GM04504 (cell line): ENCODE data around the gene GPR176.
"Not testable (repeated sequence)": the region's sequence is repeated elsewhere in the genome, so short reads cannot be mapped to it uniquely, and the experiment has no call there.

Experiments
- DNase-seq: peaks from one replicate; pipeline ENCODE4 v3.0.0-alpha.2; 2012; ENCODE audit warnings: low read depth

The GPR176 gene

DNA sequence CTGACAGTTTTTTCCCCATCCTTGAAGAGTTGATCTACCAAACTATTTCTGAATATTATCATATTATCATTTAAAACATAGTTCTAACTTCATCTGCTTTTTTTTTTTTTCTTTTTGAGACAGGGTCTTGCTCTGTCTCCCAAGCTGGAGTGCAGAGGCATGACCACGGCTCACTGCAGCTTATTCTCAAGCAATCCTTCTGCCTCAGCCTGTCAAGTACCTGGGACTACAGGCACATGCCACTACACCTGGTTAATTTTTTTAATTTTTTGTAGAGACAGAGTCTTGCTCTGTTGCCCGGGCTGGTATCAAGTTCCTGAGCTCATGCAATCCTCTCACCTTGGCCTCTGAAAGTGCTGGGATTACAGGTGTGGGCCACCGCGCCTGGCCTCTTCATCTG, 15.2 kb upstream of the GPR176 start:
- DNase-seq, result no peak

DNA sequence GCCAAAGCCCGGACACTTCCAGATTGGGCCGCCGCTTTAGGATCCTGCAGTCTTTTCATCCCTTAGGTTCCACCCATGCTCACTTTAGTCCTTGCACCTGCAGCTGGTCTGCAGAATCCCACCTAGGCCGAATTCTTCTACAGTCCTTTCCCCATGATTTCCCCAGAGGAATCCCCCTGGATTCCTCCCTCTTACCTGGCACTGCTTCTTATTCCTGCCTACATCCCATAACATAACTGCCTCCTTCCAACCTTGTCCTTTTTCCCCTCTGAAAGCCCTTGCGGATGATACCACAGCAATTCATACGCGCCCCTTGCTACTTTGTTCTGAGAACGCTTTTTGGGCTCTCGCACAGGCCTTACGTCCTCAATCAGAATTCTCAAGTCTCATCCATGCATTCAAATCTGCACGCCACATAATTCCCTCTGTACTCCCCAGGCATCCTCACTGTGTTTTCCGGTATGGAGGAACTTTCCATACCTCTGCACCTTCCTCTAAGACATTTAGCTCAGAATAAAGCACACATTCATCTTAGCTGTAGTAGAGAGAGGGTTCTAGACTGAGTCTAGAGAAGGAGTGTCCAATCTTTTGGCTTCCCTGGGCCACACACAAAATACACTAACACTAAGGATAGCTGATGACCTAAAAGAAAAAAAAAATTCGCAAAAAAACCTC, 14.5 kb upstream of the GPR176 start:
- no peak for DNase-seq

DNA sequence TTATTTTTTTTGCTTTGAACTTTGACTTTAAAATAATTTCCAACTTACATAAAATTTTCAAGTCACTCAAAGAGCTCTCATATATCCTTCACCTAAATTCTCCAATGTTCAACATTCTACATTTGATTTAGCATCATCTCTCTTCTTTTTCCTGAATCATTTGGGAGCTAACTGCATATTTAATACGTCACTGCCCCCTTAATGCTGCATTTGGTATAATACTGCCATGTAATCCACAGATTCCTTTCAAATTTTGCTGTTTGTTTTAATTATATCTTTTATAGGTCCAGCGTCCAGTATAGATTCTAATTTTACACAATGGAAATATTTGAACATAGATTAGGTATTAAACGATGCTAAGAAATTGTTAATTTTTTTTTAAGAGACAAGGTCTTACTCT, 11.5 kb upstream of the GPR176 start:
- DNase-seq, result no peak

DNA sequence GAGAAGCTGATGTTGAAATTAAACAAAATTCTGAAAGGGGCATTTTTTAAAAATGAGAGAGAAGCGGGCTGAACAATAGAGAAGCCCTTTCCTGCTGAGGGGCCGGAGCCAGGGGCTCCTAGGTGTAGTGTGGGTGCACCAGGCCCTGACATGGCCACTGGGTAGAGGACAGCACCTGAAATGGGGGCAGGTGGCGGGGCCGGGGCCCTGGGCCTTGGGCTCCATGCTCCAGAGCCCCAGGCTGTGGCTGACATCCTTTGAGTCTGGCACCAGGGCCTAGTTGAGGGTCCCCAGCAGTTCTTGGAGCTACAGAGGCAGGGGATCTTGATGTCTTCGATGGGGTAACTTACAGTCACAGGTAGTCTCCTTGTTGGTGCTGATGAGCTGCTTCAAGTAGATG, 6.5 kb upstream of the GPR176 start:
- no peak for DNase-seq

DNA sequence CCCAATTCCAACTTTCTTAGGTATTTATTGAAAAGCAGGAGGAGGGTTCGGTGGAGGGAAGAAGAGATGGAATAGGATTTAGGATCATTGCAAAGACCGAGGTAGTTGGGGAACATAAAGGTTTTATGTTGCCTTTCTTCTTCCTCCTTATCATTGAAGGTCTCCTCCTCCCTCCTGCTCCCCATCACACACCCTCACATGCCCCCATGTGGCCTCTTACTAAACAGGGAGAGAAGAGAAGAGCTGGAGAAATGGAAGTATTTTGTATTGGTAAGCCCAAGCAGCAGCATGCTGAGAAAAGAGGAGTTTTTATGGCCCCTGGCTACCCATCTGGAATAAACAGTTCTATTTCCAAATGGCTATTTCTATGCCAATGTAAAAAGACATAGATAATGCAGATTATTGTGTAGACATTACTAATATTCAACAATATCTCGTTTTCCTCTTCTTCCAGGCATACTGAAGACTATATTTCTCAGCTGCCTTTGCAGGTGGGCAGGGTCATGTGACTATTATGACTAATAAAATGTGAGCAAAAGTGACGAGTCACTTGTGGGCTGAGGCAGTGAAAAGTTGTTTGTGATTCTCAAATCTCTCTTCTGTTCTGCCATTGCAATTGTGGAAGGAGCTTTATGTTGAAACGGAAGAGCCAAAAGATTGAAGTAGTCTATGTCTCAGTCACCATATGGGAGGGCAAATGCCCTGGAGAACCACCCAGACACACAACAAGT, 5.2 kb upstream of the GPR176 start:
- DNase-seq, result no peak

DNA sequence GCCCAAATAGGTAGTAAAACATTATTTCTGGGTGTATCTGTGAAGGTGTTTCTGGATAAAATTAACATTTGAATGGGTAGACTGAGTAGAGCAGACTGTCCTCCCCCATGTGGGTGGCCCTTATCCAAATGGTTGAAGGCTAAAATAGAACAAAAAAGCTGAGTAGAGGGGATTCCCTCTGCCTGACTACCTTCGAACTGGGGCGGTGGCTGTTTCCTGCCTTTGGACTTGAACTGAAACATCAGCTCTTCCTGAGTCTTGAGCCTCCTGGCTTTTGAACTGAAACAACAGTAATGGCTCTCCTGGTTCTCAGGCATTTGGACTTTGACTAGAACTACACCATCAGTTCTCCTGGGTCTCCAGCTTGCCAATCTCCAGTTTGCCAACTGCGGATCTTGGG, 4.4 kb upstream of the GPR176 start:
- no peak for DNase-seq

DNA sequence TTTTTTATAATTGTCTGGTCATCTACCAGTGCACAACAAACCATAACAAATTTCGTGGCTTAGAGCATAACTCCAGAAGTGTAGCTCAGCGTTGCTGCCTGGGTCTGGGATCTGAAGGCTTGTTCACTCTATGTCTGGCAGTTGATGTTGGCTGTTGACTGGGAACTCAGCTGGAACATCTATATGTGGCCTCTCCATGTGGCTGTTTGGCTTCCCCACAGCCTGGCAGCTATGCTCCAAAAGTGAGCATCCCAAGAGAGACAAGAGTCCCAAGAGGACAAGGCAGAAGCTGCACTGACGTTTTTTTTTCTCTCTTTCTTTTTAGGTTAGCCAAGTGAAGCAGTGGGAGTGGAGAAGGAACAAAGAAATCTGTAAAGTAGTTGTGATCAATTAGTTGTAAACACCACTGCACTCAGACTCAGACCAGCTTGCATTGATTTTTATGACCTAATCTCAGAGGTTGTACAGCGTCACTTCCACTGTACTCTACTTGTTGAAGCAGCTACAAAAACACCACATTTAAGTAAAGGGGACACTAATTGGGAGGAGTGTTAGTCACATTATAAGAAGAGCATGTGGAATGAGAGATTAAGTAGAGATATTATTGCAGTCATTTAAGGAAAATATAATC, 2.5 kb upstream of the GPR176 start:
- no peak for DNase-seq

DNA sequence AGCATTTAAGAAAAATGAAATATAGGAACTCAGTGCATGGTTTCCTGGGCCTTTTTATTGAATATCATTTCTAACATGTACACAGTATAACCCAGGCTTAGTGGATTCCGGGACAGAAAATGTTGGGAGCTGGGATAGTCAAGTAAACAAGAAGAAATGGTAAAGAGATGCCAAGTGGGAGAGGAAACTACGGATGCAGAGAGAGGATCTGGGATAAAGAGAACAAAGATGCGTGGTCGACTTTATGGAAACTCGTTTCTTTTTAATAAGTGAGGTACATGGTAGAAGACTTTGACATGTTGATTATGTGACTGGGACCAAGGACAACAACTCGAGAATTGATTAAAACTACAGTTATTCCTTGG, 1.2 kb upstream of the GPR176 start:
- no peak for DNase-seq

DNA sequence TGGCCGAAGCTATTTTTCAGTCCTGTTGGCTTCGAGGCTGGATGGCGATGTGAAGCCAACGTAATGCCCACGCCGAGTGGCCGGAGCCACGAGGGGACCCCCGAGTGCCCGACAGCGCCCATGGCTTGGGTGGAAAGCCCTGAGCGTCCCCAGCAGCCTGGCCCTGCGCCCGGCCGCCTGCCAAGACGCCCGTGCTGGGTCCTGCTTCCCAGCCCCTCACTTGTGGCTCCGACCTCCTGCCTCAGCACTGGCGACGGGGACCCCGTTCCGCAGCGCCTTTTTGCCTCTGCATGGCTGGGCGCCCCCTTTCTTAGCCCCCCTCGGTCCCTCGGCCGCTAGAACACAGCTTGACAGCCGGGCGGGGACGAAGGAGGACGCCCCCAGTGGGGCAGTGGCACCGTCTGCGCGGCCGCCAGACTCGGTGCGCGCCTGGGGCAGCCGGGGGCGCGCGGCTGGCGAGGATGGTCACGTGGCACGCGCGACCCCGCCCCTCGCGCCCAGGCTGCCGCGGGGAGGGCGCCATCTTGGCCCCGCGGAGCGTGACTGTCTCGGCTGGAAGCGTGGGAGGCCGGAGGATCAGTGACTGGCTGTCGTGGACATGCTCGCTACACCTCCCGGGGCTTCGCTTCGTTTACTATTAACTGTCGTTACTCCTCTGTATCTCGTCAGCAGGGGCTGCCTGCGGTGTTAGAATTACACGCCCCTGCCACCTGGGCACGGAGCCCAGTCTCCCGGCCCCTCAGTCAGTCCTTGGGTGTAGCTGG, 626 bp upstream of the GPR176 start:
- DNase-seq, result peak; percentile 55

DNA sequence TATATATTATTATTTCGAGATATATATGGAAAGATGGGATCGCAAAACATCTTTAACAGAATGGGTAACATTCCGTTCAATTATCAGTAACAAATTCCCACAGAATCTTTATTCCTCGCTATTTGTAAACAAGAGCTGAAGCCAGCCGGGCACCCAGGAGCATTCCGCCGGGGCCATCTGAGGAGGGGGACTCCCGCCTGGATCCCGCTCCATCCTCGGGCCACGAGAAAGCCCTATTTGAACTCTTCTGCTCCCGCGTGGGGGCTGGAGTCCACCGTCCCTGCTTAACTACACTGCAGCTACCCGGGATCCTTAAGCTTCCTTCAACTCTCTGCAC, 687 bp downstream of the GPR176 start:
- DNase-seq, result no peak

DNA sequence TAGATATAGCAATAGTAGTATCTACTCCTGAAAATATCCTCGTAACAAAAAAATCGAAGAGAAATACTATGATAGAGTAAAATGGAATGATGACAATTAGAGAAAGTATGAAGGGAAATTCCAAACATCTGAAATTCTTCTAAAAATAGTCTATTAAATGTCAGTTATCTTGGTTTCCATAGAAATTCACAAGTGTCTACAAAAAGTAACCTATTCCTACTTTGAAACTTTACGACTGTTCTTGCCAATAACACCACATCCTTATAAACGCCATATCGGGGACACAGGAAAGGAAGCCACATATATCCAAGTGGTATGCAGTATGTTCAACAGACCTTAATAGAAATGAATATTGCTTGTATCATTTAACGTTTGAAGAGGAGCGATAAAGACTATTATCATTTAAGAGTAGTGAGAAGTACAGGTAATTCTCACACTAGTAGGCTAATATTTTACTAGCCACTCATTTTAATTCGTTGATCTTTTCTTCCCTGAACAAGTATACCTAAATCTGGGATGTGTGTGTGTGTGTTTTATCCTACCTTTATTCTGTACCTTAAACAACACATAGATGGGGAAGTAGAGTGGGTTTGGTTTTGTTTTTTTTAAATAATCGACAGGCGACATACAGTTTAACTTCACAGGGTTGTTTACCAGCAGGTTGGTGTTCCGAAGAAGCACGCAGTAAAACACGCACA, 1.2 kb downstream of the GPR176 start:
- peak; percentile 72 for DNase-seq

DNA sequence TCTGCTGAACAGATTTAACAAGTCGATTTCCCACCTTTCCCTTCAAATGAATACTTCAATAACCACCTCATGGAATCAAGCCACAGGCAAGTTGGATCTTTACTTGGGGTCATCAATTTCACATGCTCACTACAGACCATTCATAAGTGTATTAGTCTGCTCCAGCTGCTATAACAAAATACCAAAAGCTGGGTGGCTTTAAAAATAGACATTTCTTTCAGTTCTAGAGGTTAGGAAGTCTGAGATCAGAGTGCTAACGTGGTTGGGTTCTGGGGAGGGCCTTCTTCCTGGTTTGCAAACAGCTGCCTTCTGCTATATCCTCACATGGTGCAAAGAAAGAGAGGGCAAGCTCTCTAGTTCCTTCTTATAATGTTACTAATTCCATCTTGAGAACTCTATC, 5.1 kb downstream of the GPR176 start:
- DNase-seq, result no peak

DNA sequence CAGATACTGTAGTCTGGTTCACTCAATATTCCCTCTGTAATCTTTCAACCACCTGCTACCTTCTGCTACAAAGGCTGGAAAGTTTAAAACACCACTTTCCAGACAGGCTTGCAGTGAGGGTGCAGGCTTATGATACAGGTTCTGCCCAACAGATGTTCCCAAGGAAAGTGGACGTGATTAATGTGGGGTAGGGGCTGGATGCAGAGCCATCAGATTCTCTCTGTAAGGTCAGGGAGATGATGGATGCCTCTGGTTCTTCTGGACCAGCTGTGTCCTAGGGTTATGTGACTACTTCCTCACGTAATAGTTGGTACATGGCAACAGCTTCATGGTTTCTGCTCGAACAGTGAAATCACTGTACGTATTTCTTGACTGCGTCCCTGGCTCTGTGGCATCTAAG, 11.1 kb downstream of the GPR176 start:
- no peak for DNase-seq

DNA sequence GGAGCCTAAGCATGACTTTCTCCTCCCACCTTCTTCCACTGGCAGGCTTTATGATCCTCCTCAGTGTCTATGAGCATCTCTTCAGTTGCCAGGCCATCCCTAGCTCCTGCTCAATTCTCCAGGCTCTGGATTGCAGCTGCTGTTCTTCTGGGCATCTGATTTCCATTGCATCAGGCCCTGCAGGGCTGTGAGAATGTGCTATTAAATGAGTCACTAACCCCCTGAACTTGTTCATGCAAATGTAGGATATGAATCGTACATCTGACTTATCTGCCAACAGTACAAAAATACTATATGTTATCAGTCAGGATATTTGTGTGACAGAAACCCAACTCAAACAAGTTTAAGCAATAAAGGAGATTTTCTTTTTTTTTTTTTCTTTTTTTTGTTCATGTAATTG, 11.9 kb downstream of the GPR176 start:
- peak; percentile 90 for DNase-seq

DNA sequence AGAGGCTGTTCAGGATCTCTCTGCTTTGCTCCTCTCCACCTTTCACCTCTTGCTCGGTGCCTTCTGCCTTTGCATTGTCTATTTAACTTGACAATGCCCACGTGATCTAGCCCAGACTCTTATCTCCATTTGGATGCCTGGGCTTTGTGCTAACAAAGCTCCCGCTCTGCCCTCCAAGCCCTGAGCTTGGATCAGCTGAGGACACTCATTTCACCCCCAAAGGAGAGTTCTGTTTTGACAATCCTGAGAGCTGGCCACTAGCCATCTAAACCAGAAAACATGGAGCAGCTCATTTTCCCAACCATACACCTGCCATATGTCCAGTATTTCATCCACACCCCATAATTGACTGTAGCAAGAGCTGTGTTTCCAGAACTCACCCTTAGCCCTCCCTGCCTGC, 12.8 kb downstream of the GPR176 start:
- no peak for DNase-seq

DNA sequence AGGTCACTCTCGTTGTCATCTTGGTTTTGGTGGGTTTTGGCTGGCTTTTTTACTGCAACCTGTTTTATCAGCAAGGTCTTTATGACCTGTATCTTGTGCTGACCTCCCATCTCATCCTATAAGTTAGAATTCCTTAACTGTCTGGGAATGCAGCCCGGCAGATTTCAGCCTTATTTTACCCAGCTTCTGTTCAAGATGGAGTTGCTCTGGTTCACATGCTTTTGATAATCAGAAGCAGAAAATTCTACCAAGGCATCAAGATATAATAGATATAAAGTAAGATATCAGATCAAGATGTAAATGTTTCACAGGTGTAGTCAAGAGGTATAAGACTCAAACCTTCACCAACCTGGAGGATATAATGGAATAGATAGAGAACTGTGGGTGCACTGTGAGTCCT, 16.0 kb downstream of the GPR176 start:
- no peak for DNase-seq

DNA sequence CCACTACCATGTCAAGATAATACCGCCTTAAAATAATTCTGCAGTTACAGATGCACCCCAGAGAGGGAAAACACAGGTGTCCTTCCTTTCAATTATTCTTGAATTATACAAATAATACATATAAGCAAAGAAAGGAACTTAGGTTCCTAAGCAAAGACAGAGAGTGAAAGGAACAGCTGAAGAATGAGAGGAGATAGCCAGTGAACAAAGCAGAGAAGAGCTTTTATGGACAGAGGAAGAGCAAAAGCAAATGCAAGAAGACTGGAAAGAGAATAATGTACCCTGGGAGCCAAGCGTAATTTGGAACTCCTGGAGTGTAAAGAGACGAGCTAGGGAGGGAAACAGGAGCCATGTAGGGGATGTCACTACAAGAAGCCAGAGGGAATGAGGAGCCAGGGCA, 21.7 kb downstream of the GPR176 start:
- no peak for DNase-seq

DNA sequence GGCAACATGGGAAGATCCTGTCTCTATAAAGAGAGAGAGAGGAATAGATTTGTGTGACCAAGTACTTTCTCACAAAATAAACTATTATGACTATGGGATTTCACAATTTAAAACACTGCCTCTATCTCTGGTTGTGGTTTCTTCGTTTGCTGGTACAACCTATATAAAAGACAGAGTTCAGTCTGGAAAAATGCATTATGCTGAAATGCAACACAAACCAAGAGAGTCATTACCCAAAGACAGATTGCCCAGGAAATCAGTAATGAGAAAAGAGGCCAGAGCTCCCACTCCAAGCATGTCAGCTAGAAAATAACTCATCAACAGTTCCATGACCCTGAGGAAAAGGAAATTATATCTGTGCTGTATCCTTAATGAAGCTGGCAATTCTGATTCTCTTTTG, 23.2 kb downstream of the GPR176 start:
- no peak for DNase-seq

DNA sequence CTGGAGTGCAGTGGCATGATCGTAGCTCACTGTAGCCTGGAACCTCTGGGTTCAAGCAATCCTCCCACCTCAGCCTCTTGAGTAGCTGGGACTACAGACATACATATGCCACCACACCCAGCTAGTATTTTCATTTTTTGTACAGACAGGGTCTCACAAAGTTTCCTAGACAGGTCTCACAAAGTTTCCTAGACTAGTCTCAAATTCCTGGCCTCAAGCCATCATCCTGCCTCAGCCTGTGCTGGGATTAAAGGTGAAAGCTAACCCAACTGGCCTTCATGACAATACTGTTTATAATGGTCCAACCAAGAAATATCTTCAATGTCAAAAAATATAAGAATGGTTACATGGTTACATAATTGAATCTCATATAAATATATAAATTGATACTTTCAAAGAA, 24.0 kb downstream of the GPR176 start:
- DNase-seq, result no peak

DNA sequence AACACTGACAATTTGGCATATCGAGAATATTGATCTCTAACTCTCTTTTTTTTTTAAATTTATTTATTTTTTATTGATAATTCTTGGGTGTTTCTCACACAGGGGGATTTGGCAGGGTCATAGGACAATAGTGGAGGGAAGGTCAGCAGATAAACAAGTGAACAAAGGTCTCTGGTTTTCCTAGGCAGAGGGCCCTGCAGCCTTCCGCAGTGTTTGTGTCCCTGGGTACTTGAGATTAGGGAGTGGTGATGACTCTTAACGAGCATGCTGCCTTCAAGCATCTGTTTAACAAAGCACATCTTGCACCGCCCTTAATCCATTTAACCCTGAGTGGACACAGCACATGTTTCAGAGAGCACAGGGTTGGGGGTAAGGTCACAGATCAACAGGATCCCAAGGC, 27.0 kb downstream of the GPR176 start:
- DNase-seq, result not testable (repeated sequence)

DNA sequence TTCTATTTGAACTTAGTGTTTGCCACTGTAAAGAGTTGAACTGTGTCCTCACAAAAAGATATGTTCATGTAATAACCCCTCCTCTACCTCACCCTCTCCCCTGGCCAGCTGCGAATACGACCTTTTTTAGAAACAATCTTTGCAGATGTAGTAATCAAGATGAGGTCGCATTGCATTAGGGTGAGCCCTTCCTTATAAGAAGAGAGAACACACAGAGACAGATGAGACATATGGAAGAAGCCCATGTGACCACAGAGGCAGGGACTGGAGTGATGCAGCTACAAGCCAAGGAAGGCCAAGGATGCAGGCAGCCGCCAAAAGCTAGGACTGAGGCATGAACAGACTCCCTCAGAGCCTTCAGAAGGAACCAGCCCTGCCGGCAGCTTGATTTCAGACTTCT, 27.6 kb downstream of the GPR176 start:
- DNase-seq, result no peak

DNA sequence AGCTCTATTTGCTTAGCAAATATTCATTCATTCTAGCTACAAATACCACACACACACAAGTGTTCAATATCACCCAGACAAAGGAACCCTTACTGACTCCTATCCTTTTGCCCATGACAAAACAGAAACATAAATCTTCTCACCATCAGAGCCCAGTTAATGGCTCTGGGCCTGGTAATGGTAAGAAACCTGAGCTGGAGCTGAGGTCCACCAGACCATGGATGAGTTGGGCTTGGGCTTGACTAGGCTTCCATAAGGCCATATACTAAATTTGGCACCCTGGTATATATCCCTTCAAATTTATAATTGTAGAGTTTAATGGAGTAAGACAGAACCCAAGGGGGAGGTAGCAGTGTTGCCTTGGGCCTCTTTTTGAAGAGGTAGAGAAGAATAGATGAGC, 29.4 kb downstream of the GPR176 start:
- no peak for DNase-seq
